ENCODE data around the gene PRKD2.

DNA sequence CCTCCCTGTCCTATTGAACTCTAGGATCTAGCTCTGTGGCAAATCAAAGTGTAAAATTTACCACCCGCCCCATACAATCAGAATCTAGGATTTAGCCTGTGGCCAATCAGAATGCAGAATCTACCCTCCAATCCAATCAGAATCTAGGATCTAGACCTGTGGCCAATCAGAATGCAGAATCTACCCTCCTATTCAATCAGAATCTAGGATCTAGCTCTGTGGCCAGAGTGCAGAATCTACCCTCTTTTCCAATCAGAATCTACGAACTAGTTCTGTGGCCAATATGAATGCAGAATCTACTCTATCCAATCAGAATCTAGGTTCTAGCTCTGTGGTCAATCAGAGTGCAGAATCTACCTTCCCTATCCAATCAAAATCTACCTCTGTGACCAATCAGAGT lies 25.8 kb downstream of the PRKD2 start:
- TF ChIP-seq, protein P1, sequence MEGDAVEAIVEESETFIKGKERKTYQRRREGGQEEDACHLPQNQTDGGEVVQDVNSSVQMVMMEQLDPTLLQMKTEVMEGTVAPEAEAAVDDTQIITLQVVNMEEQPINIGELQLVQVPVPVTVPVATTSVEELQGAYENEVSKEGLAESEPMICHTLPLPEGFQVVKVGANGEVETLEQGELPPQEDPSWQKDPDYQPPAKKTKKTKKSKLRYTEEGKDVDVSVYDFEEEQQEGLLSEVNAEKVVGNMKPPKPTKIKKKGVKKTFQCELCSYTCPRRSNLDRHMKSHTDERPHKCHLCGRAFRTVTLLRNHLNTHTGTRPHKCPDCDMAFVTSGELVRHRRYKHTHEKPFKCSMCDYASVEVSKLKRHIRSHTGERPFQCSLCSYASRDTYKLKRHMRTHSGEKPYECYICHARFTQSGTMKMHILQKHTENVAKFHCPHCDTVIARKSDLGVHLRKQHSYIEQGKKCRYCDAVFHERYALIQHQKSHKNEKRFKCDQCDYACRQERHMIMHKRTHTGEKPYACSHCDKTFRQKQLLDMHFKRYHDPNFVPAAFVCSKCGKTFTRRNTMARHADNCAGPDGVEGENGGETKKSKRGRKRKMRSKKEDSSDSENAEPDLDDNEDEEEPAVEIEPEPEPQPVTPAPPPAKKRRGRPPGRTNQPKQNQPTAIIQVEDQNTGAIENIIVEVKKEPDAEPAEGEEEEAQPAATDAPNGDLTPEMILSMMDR (conservative IDR thresholded peaks at IDR 0.05; ENCODE audit: low read depth, low read length) = no peak
- TF ChIP-seq EZH2 (IDR thresholded peaks at IDR 0.05; ENCODE audit: borderline replicate concordance, low read depth, low read length, poor library complexity, severe bottlenecking) = no peak

Data from A673 (cell line).